ENCODE data around the gene LRRC49.

DNA sequence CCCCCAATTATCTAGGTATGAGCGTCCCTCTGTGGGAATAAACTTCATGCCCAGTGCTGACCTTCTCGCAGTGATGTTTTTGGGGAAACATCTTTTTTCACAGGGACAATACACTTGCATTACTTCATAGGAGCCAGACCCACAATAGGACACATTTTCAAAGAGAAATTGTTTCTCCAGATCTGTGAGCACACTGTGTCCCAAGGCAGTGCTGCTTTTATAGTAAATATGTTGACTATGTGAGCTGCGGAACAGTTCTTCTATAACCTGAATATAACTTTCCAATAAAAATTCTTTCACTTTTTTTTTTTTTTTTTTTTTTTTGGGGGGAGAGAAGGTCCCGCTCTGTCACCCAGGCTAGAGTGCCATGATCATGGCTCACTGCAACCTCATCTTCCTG lies 205.3 kb downstream of the LRRC49 start:
- TF ChIP-seq POLR2A (IDR thresholded peaks at IDR 0.05; ENCODE audit: low read length) (no peak), RAD21 (conservative IDR thresholded peaks at IDR 0.05 in 1 of 2, IDR thresholded peaks at IDR 0.05 in 1 of 2) (no peak), SMC3 (IDR thresholded peaks at IDR 0.05) (no peak), ZFP36 (IDR thresholded peaks at IDR 0.05; ENCODE audit: borderline replicate concordance, partially characterized antibody) (no peak)
- TF ChIP-seq, protein P1, sequence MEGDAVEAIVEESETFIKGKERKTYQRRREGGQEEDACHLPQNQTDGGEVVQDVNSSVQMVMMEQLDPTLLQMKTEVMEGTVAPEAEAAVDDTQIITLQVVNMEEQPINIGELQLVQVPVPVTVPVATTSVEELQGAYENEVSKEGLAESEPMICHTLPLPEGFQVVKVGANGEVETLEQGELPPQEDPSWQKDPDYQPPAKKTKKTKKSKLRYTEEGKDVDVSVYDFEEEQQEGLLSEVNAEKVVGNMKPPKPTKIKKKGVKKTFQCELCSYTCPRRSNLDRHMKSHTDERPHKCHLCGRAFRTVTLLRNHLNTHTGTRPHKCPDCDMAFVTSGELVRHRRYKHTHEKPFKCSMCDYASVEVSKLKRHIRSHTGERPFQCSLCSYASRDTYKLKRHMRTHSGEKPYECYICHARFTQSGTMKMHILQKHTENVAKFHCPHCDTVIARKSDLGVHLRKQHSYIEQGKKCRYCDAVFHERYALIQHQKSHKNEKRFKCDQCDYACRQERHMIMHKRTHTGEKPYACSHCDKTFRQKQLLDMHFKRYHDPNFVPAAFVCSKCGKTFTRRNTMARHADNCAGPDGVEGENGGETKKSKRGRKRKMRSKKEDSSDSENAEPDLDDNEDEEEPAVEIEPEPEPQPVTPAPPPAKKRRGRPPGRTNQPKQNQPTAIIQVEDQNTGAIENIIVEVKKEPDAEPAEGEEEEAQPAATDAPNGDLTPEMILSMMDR (IDR thresholded peaks at IDR 0.05): no peak

Measured in A549 (cell line).